BLaER1 treated with 17β-estradiol and CSF1 and Interleukin-3, amounts not matched to agents 10 nM and 100 nM (cell line): ENCODE data around the gene FXYD2.

ENCODE experiments used
- H3K27ac ChIP-seq, 11 experiments: shearing (Covaris generic); formaldehyde crosslinking; 2 replicates each; pipeline ENCODE4 v1.8.1; 2022
- H3K27me3 ChIP-seq, 11 experiments: shearing (Covaris generic); formaldehyde crosslinking; 2 replicates each; pipeline ENCODE4 v1.8.1; 2022
- H3K36me3 ChIP-seq, 11 experiments: shearing (Covaris generic); formaldehyde crosslinking; 2 replicates each; pipeline ENCODE4 v1.8.1; 2022
- H3K4me1 ChIP-seq, 10 experiments: shearing (Covaris generic); formaldehyde crosslinking; 2 replicates each; pipeline ENCODE4 v1.8.1; 2022
- H3K4me2 ChIP-seq, 11 experiments: shearing (Covaris generic); formaldehyde crosslinking; 2 replicates each; pipeline ENCODE4 v1.8.1; 2022
- H3K4me3 ChIP-seq, 10 experiments: shearing (Covaris generic); formaldehyde crosslinking; 2 replicates each; pipeline ENCODE4 v1.8.1; 2022
- H3K9ac ChIP-seq, 11 experiments: shearing (Covaris generic); formaldehyde crosslinking; 2 replicates each; pipeline ENCODE4 v1.8.1; 2022
- H3K9me3 ChIP-seq, 11 experiments: shearing (Covaris generic); formaldehyde crosslinking; replicated peaks in 1 of 11; 2 replicates each; pipeline ENCODE4 v1.8.1; 2022
- H4K20me1 ChIP-seq, 11 experiments: shearing (Covaris generic); formaldehyde crosslinking; 2 replicates each; pipeline ENCODE4 v1.8.1; 2022
- Cebpa-rat ChIP-seq, 11 experiments: shearing (Covaris generic); IDR thresholded peaks; 2 replicates each; pipeline ENCODE4 v1.8.1; 2022

FXYD2 gene

GRCh38 chr11:117828611-117829368 lies 4.2 kb upstream of the FXYD2 start:
- Histone ChIP-seq H3K4me3 (peak overlapping the region in 6 of 10 experiments; percentile 5 to 50 (median 28); a peak in 6 of 20 replicates), H3K36me3 (no peaks in the 10 kb centered on the region), H4K20me1 (no peaks in the 10 kb centered on the region), H3K4me1 (peaks cover 79 to 100% (median 99%) of the 10 kb centered on the region in 10 experiments), H3K27me3 (no peaks in the 10 kb centered on the region), H3K9me3 (no peaks in the 10 kb centered on the region), H3K9ac (peak overlapping the region; percentile 36 to 79 (median 60); a peak in 20 of 22 replicates), H3K4me2 (peak overlapping the region; percentile 83 to 98 (median 93)), H3K27ac (peak overlapping the region; percentile 42 to 87 (median 72); a peak in 21 of 22 replicates)
- no peak for TF ChIP-seq Cebpa-rat (IDR thresholded peaks at IDR 0.05)

DNA sequence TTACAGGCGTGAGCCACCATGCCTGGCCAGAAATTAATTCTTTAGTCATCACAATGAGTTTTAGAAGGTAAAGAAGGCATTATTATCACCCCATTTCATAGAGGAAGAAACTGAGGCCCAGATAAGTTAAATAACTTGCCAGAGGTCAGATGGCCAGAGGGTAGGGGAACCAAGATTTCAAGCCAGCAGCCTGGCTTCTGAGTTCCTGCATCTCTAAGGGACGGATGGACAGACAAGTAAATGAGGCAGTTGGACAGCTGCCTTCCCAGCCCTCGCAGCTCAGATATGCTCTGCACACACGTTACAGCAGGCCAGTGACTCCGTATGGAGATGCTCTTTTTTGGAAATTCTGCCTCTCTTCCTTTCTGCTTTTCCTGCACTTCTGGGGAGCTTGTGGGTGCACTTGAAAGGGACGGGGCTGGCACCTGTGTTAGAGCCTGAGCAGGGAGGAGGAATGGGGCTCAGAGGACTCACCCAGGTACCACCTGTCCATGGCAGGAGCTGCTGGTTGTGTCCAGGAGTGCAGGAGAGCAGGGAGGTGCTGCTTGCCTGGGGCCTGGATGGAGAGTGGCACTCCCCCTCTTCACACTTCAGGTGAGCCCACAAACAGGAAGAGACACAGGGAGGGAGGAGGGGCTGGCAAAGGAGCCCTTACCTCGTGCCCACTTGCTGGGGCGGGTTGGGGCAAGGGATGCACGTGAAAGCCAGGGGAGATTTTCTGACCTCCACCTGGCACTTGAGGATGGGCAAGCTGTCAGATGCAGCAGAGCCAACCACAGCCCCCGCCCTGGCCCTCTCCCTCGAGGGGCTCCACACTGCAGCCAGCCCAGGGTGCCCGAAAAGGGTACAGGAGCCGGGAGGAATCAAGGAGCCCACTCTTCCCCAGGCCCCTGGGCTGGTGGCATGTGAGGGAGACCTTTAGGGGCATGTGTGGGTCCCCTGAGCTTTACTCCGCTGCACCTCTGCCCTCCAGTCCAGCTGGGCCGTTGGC lies 3.3 kb upstream of the FXYD2 start:
- Histone ChIP-seq H3K4me3 (peak overlapping the region in 6 of 10 experiments; percentile 18 to 50 (median 28); a peak in 6 of 20 replicates), H3K27me3 (no peaks in the 10 kb centered on the region), H3K9me3 (no peaks in the 10 kb centered on the region), H3K4me1 (peaks cover 82 to 100% (median 99%) of the 10 kb centered on the region in 10 experiments), H4K20me1 (no peaks in the 10 kb centered on the region), H3K36me3 (no peaks in the 10 kb centered on the region), H3K9ac (peak overlapping the region in 10 of 11 experiments; percentile 43 to 75 (median 61); a peak in 18 of 22 replicates), H3K27ac (peak overlapping the region in 10 of 11 experiments; percentile 59 to 87 (median 72); a peak in 20 of 22 replicates), H3K4me2 (peak overlapping the region; percentile 83 to 98 (median 93))
- TF ChIP-seq Cebpa-rat (IDR thresholded peaks at IDR 0.05), result no peak

DNA sequence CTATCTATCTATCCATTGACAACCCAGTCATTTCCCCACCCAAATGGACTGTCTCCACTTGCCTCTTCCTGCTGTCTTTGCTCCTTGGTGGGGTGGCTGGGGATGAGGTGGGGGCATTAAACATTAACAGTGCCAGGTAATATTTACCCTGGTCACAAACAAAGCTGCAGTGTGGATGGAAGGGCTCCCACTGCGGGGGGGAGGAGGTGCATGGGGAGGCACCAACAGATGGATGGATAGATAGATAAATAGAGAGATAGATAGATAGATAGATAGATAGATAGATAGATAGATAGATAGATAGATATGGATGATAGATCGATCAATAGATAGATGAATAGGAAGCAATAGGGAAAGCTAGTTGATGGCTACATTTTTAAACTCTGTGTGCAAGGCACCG lies 2.3 kb upstream of the FXYD2 start:
- H3K9ac ChIP-seq, result 0 out of 22 replicates have a peak overlapping the region, but pooled peaks of 1 of the 11 experiments have one; percentile 62
- no peak for TF ChIP-seq Cebpa-rat (IDR thresholded peaks at IDR 0.05)
- H3K4me1 ChIP-seq, result peaks cover 91 to 100% (median 100%) of the 10 kb centered on the region in 10 experiments
- no peaks in the 10 kb centered on the region for H3K27me3 ChIP-seq
- H4K20me1 ChIP-seq, result no peaks in the 10 kb centered on the region
- peak overlapping the region in 9 of 11 experiments; percentile 91 to 98 (median 93); a peak in 17 of 22 replicates for H3K4me2 ChIP-seq
- peak overlapping the region in 2 of 11 experiments; percentile 87; a peak in 4 of 22 replicates for H3K27ac ChIP-seq
- H3K4me3 ChIP-seq, result no peak overlapping the region
- H3K9me3 ChIP-seq, result no peaks in the 10 kb centered on the region
- H3K36me3 ChIP-seq, result no peaks in the 10 kb centered on the region

DNA sequence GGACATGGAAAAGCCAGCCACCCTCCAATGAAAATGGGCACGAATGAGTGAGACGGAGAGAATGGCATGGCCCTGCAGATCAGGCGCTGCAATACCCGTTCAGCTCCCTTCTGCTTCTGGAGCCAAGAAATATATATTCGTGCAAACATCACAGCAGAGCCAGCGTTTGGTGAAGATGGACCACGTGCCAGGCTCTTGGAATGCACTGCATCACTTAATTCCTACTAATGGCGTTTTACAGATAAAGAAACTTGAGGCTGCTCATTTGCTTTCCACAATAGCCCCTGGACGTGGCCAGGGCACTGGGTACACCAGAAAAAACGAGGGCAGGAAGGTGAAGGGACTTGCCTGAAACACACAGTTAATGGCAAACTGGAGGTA lies 1.6 kb upstream of the FXYD2 start:
- H3K4me2 ChIP-seq, result peak overlapping the region; percentile 34 to 98 (median 93); a peak in 20 of 22 replicates
- no peaks in the 10 kb centered on the region for H3K9me3 ChIP-seq
- H3K27me3 ChIP-seq, result no peaks in the 10 kb centered on the region
- no peaks in the 10 kb centered on the region for H3K36me3 ChIP-seq
- no peaks in the 10 kb centered on the region for H4K20me1 ChIP-seq
- peak overlapping the region in 1 of 11 experiments; percentile 27; a peak in 3 of 22 replicates for H3K9ac ChIP-seq
- TF ChIP-seq Cebpa-rat (IDR thresholded peaks at IDR 0.05), result no peak
- peak overlapping the region in 5 of 11 experiments; percentile 17 to 87 (median 86); a peak in 8 of 22 replicates for H3K27ac ChIP-seq
- peaks cover 88 to 100% (median 99%) of the 10 kb centered on the region in 10 experiments for H3K4me1 ChIP-seq
- no peak overlapping the region for H3K4me3 ChIP-seq

GRCh38 chr11:117825538-117826189 lies 1.1 kb upstream of the FXYD2 start:
- H3K27me3 ChIP-seq, result no peaks in the 10 kb centered on the region
- H3K4me3 ChIP-seq, result peak overlapping the region in 2 of 10 experiments; percentile 16 to 43; a peak in 1 of 20 replicates
- H3K27ac ChIP-seq, result peak overlapping the region in 9 of 11 experiments; percentile 77 to 89 (median 87); a peak in 17 of 22 replicates
- H3K4me1 ChIP-seq, result peaks cover 82 to 97% (median 95%) of the 10 kb centered on the region in 10 experiments
- H3K9ac ChIP-seq, result peak overlapping the region in 6 of 11 experiments; percentile 62 to 81 (median 77); a peak in 11 of 22 replicates
- no peaks in the 10 kb centered on the region for H3K36me3 ChIP-seq
- no peaks in the 10 kb centered on the region for H4K20me1 ChIP-seq
- TF ChIP-seq Cebpa-rat (IDR thresholded peaks at IDR 0.05), result no peak
- H3K4me2 ChIP-seq, result peak overlapping the region; percentile 75 to 98 (median 93)
- no peaks in the 10 kb centered on the region for H3K9me3 ChIP-seq

- Histone ChIP-seq H3K4me2 (peak overlapping the region; percentile 75 to 98 (median 93)), H3K36me3 (no peaks in the 10 kb centered on the region), H3K27ac (peak overlapping the region; percentile 72 to 89 (median 87)), H3K27me3 (no peaks in the 10 kb centered on the region), H3K4me1 (peaks cover 79 to 97% (median 93%) of the 10 kb centered on the region in 10 experiments), H4K20me1 (no peaks in the 10 kb centered on the region), H3K9ac (peak overlapping the region; percentile 62 to 81 (median 76)), H3K4me3 (peak overlapping the region in 8 of 10 experiments; percentile 2 to 48 (median 28); a peak in 11 of 20 replicates), H3K9me3 (no peaks in the 10 kb centered on the region)
- TF ChIP-seq Cebpa-rat (IDR thresholded peaks at IDR 0.05), result no peak
These were observed 561 bp downstream of the FXYD2 start for GRCh38 chr11:117823946-117824420.

DNA sequence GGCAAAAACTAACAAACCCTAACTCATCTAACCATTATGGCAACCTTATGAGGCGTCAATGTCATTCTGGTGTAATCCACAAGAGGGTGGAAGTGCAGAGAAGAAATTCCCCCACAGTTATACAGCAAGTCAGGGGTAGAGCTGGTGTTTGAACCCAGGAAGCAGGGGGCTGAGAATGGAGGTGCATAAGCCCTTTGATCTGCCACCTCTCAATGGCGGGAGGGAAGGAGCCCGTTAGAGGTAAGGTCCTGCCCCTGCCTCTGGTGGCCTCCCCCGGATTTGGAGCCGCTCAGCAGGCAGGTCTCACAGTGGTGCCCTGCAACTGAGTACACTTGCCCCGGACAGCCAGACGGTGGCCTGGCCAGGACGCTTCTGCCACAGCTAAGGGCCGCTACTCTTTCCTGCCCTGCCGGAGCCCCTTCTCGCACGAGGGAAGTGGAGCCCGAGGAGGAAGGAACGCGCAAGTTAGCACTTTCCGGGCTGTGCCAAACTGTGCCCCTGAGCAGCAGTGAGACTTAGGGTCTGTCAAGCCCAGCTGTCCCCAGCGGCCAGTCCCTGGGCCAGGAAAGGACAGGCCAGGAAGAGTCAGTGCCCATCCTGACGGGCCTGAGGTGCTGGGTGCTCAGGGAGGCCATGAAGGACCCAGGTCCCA lies 1.1 kb downstream of the FXYD2 start:
- TF ChIP-seq Cebpa-rat (IDR thresholded peaks at IDR 0.05), result no peak
- Histone ChIP-seq H4K20me1 (no peaks in the 10 kb centered on the region), H3K9me3 (no peaks in the 10 kb centered on the region), H3K4me2 (peak overlapping the region; percentile 75 to 98 (median 93)), H3K4me3 (peak overlapping the region in 7 of 10 experiments; percentile 2 to 48 (median 31); a peak in 10 of 20 replicates), H3K27me3 (no peaks in the 10 kb centered on the region), H3K27ac (peak overlapping the region; percentile 72 to 89 (median 87)), H3K9ac (peak overlapping the region; percentile 62 to 81 (median 76)), H3K4me1 (peaks cover 79 to 97% (median 93%) of the 10 kb centered on the region in 10 experiments), H3K36me3 (no peaks in the 10 kb centered on the region)
